GM23248 (cell line): ENCODE results near the gene EFHC1.

Experiments
- EZH2 ChIP-seq: fragments of 200-600 bp; sonication (generic); IDR thresholded peaks from 2 replicates; pipeline ENCODE4 v1.6.1; 2018; ENCODE audit warnings: antibody characterized with exemption, mild to moderate bottlenecking; ENCODE audit not compliant: insufficient read depth, poor library complexity, severe bottlenecking
- EZH2phosphoT487 ChIP-seq: fragments of 200-600 bp; sonication (generic); IDR thresholded peaks from 2 replicates; pipeline ENCODE4 v1.6.1; 2018; ENCODE audit warnings: antibody characterized with exemption, moderate library complexity, mild to moderate bottlenecking, low read depth; ENCODE audit not compliant: insufficient read depth

- TF ChIP-seq EZH2 (no peak), EZH2phosphoT487 (no peak)
Observed at GRCh38 chr6:52494298-52495072, 74.3 kb downstream of the EFHC1 start.
